HFFc6 (cell line): ENCODE results near the gene SUGCT. TPM values are rescaled to one million over a fixed set of nuclear protein-coding genes. Genes with fewer than 3 reads are reported as not detected.

Experiments
- DNase-seq: peaks from one replicate; pipeline ENCODE4 v3.0.0-alpha.2; 2018
- H3K27ac Mint-ChIP-seq: 2 replicates; pipeline ENCODE4 v1.8.0; 2020; ENCODE audit warnings: mild to moderate bottlenecking, mixed read lengths
- H3K27me3 Mint-ChIP-seq: 2 replicates; pipeline ENCODE4 v1.8.0; 2021; ENCODE audit warnings: mild to moderate bottlenecking, moderate library complexity, mixed read lengths; ENCODE audit not compliant: insufficient read depth
- H3K36me3 Mint-ChIP-seq: 2 replicates; pipeline ENCODE4 v1.8.0; 2021; ENCODE audit warnings: low read depth, mixed read lengths
- H3K4me1 Mint-ChIP-seq: 2 replicates; pipeline ENCODE4 v1.8.0; 2020; ENCODE audit warnings: low read depth, mixed read lengths
- H3K4me3 Mint-ChIP-seq: 2 replicates; pipeline ENCODE4 v1.8.0; 2020; ENCODE audit warnings: mild to moderate bottlenecking, moderate library complexity, mixed read lengths
- H3K9me3 Mint-ChIP-seq: 2 replicates; pipeline ENCODE4 v1.8.0; 2020; ENCODE audit warnings: mild to moderate bottlenecking, mixed read lengths
- total RNA-seq, 6 experiments: library from RNA; stranded (reverse); fragmentation: NEBNext Ultra II Directional; extraction: Animal tissue kit (Norgen Biotek cat#: 25700); gene quantifications; 2 replicates in 1 of 6; 3 replicates in 5 of 6; pipeline ENCODE4 v1.2.3, GENCODE V29; 2021
- TF ChIP-seq, protein P1 (sequence below): fragments of 200-600 bp; sonication (generic); IDR thresholded peaks from 2 replicates; pipeline ENCODE4 v1.5.0; 2021; ENCODE audit warnings: antibody characterized with exemption, mild to moderate bottlenecking

Gene SUGCT
- total RNA-seq, 6 experiments from 2014 or later: 12.9 to 20.1 (median 17.1) TPM

DNA sequence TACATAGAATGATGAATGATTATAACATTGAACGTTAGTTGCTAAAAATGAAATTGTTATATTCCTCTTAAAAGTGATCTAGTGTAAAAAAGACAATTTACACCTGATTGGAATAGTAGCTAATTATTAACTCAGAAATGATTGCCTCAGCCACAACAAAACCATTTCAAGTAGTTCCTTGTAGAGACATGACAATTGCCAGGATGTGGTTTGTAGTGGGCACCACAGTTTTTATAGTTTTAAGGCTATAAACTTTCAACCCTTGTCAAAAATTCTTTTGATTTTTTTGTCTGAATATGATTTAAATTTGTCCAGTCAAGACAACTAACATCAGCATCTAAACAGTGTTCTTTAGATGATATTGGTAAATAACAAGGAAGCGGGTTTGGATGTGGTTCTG lies 145.2 kb downstream of the SUGCT start:
- TF ChIP-seq, protein P1, sequence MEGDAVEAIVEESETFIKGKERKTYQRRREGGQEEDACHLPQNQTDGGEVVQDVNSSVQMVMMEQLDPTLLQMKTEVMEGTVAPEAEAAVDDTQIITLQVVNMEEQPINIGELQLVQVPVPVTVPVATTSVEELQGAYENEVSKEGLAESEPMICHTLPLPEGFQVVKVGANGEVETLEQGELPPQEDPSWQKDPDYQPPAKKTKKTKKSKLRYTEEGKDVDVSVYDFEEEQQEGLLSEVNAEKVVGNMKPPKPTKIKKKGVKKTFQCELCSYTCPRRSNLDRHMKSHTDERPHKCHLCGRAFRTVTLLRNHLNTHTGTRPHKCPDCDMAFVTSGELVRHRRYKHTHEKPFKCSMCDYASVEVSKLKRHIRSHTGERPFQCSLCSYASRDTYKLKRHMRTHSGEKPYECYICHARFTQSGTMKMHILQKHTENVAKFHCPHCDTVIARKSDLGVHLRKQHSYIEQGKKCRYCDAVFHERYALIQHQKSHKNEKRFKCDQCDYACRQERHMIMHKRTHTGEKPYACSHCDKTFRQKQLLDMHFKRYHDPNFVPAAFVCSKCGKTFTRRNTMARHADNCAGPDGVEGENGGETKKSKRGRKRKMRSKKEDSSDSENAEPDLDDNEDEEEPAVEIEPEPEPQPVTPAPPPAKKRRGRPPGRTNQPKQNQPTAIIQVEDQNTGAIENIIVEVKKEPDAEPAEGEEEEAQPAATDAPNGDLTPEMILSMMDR: no peak
- H3K36me3 Mint-ChIP-seq: peaks cover 5% of the 10 kb centered on the region; the same call in 1 of the 2 replicates
- H3K4me1 Mint-ChIP-seq: peaks cover 6% of the 10 kb centered on the region; the same call in 1 of the 2 replicates
- H3K27me3 Mint-ChIP-seq: no peaks in the 10 kb centered on the region
- H3K4me3 Mint-ChIP-seq: no peak overlapping the region
- DNase-seq: no peak
- peaks cover 7% of the 10 kb centered on the region for H3K9me3 Mint-ChIP-seq
- no peak overlapping the region for H3K27ac Mint-ChIP-seq

DNA sequence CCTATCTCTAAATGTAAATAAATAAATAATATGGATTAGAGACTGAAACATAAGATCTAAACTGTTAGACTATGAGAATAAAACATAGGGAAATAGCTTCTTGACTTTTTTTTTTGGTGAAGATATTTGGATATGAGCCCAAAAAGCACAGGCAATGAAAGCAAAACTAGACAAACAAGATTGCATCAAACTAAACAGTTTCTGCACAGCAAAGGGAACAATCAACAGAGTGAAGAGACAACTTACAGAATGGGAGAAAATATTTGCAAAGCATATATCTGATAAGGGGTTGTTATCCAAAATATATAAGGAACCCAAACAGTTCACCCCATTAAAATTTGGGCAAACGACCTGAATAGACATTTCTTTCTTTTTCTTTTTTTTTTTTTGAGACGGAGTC lies 148.1 kb downstream of the SUGCT start:
- no peak for DNase-seq
- peaks cover 7% of the 10 kb centered on the region for H3K9me3 Mint-ChIP-seq
- H3K4me3 Mint-ChIP-seq: no peak overlapping the region
- no peaks in the 10 kb centered on the region for H3K27me3 Mint-ChIP-seq
- TF ChIP-seq, protein P1: no peak
- H3K27ac Mint-ChIP-seq: no peak overlapping the region
- peaks cover 5% of the 10 kb centered on the region; the same call in 1 of the 2 replicates for H3K36me3 Mint-ChIP-seq
- peaks cover 6% of the 10 kb centered on the region; the same call in 1 of the 2 replicates for H3K4me1 Mint-ChIP-seq

DNA sequence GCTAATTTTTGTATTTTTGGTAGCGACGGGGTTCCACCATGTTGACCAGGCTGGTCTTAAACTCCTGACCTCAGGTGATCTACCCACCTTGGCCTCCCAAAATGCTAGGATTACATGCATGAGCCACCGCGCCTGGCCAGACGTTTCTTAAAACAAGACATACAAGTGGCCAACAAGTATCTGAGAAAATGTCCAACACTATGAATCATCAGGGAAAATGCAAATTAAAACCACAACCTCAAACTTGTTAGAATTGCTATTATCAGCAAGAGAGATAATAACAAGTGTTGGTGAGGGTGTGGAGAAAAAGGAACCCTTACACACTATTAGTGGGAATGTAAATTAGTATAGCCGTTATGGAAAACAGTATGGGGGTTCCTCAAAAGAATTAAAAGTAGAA lies 148.6 kb downstream of the SUGCT start:
- H3K36me3 Mint-ChIP-seq: peaks cover 5% of the 10 kb centered on the region; the same call in 1 of the 2 replicates
- no peak for DNase-seq
- H3K4me3 Mint-ChIP-seq: no peak overlapping the region
- H3K27me3 Mint-ChIP-seq: no peaks in the 10 kb centered on the region; the same call in 1 of the 2 replicates
- H3K4me1 Mint-ChIP-seq: peaks cover 6% of the 10 kb centered on the region; the same call in 1 of the 2 replicates
- TF ChIP-seq, protein P1: no peak
- H3K9me3 Mint-ChIP-seq: peaks cover 7% of the 10 kb centered on the region
- no peak overlapping the region for H3K27ac Mint-ChIP-seq

DNA sequence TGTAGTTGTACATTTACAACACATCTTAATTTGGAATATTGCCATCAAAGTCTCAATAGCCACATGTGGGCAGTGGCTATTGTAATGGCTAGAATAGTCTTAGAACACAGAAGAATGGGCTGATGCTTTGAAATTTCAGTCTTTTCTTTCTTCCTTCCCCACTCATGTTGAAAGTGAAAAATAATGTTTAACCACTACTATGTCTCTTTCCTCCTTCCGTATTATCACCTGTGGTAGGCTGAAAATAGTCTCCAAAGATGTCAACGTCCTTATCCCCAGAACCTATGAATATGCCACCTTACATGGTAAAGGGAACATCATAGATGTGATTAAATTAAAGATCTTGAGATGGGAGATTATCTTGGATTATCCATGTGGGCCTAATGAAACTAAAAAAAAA lies 154.0 kb downstream of the SUGCT start:
- Mint-ChIP-seq H3K9me3 (no peaks in the 10 kb centered on the region), H3K27me3 (no peaks in the 10 kb centered on the region; the same call in 1 of the 2 replicates), H3K27ac (no peak overlapping the region), H3K4me1 (no peaks in the 10 kb centered on the region), H3K36me3 (no peaks in the 10 kb centered on the region), H3K4me3 (no peak overlapping the region)
- TF ChIP-seq, protein P1: no peak
- DNase-seq: no peak

DNA sequence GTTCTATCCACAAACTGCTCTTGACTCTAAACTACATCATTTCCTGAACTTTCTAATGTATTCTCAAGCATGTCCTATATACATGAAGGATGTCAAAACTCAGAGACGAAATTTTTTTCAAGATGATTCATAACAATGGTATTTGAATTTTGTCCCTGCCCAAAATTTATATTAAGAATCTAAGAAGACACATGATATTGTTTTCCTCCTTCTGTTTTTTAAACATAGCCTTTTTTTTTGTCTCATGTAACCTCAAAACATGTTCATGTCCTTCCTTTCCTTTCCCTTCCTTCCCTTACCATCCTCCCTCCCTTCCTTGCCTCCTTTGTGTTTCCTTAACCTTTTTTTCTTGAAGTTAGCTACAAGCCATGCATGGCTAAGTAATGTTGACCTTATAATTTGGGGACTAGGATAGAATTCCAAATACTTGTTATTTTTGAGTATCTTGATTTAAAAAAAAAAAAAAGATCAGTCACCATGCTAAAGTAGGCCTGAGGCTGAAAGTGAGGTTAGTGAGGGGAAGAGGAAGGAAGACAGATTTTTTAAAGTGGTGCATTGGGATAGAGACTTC lies 163.0 kb downstream of the SUGCT start:
- TF ChIP-seq, protein P1: no peak
- H3K27me3 Mint-ChIP-seq: no peaks in the 10 kb centered on the region
- H3K9me3 Mint-ChIP-seq: no peaks in the 10 kb centered on the region
- peak overlapping the region; percentile 49 for H3K4me3 Mint-ChIP-seq
- peak overlapping the region; percentile 90 for H3K27ac Mint-ChIP-seq
- H3K4me1 Mint-ChIP-seq: peaks cover 71% of the 10 kb centered on the region
- no peaks in the 10 kb centered on the region for H3K36me3 Mint-ChIP-seq
- DNase-seq: no peak
